Measurements from ENCODE around the gene NLRC5.
"Not testable (repeated sequence)": the region's sequence is repeated elsewhere in the genome, so short reads cannot be mapped to it uniquely, and the experiment has no call there.

Gene NLRC5

DNA sequence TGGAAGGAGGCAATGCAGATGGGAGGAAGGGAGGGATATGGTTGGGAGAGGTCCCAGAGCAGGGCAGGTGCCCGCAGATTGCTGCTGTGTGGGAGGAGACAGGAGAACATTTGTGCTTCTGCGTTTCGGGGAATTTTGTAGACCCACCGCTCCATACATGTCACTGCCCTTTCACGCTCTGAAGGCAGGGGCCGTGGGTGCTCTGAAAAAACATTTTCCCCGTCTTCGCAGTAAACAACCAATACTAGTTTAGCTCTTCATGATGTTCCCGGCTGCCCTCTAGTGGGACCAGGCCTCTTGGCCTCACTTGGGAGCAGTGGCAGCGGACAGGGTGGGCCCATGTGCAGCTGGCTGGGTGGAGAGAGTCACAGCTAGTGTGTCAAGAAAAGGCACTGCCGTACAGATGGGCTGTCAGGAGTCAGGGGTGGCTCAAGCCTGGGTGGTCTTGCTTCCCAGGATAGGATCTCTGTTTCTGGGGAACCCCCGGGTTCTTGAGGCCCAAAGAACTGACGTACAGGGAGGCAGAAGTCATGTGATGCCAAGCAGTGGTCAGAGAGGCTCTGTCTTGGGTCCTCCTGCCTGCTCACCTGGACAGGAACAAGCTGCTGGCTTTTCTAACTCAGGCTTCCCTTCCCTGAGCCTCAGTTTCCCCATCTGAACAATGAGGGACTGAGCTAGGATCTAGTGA is 56.5 kb downstream of the NLRC5 start:
- peak; percentile 62 for DNase-seq

DNA sequence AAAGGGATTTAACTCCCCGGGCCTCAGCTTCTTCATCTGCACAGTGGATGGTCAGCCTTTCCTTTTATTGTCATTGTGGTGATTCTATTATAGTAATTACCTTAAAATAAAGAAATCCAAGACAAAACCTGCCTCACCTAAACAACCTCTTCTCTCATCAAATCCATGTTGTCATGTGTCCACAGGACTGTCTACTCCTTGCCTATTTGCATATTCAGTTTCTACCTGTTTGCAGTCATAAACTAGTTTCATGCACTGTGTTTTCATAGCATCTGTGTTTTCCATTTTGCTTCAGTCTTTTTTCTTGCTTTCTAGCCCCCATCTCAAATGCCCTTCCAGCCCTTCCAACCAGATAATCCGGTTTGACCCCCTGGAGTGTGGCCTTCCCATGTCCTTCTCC is 58.7 kb downstream of the NLRC5 start:
- DNase-seq, result no peak

DNA sequence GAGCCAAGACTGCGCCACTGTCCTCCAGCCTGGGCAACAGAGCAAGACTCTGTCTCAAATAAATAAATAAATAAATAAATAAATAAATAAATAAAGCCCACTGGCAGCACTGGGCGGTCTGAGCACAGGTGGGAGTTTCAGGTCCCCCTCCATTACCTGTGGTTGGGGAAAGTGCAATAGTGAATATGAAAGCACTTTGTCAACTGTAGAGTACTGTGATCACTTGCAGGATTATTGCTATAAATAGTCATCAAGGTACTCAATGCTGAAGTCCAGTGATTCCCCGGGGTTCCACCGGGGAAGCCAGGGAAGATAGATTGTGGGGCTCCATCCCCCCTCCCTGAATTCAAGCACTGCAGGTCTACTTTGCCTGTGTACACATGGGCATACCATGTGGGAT is 60.3 kb downstream of the NLRC5 start:
- no peak for DNase-seq

DNA sequence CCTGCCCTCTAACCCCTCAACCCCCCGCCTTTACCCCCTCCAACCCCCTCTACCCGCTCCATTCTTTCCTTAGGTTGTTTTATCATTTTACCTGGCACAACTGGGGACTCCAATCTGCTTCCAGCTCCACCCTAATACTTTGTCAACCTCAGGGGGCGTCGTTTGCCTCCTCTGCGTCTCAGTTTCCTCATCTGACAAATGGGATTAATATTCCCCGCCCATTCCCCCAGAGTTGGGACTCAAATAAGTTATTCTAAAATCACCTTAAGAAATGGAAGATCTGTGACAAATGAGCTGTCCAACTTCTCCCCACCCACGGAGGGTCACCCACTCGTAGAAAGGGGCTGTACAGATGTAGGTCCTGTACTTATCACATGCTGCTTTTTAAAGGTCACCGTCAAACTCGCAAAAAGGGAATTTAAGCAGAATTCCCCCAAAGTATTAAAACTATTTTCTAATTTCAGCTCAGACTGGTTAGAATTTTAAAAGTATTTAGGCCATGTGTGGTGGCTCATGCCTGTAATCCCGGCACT is 62.4 kb downstream of the NLRC5 start:
- no peak for DNase-seq

DNA sequence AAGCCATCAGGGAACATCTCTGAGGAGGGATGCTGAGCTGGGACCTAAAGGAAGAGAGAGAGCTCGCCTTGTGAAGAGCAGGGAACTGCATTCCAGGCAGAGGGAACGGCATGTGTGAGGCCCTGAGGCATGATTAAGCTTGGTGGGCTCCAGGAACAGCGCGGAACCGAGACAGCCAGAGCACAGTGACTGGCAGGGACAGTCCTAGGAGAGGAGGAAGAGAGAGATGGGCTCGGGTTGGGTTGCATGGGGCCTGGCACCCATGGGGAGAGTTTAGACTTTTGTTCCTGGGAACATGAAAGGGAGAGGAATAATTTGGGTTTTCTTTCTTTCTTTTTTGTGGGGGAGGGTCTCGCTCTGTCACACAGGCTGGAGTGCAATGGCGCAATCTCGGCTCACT is 63.8 kb downstream of the NLRC5 start:
- DNase-seq, result no peak

DNA sequence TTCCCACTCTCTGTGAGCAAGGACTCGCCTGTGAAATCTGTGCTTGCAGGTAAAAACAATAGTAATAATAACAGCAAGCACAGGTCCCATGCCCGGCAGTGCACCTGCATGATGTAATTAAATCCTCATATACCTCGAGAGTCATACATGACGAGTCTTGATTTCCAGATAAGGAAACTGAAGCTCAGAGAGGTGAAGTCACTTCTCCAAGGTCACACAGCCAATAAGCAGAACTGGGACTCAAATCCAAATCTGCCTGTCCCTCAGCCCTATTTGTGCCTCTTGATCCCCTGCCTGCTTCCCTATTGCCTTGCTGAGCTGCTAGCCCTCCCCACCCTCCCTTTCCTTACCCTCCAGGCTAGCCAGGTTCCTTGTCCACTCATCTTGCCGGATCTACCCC is 65.0 kb downstream of the NLRC5 start:
- DNase-seq, result no peak

DNA sequence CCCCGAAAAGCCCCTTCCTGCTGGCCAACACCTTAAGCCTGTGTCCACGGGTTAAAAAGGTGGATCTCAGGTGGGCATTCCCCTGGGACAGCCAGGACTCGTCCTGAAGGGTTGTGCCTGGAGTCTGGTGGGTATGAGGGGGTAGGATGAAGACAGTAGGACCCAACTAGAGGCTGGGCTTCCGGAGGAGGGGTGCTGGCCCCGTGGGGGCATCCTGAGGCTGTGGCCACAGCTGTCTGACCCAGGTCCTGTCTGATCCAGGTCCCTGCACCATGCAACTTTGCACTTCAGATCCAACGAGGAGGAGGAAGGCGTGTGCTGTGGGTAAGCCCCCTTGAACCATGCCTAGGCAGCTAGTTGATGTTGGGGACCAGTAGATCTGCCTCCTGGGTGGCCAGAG is 65.4 kb downstream of the NLRC5 start:
- no peak for DNase-seq

DNA sequence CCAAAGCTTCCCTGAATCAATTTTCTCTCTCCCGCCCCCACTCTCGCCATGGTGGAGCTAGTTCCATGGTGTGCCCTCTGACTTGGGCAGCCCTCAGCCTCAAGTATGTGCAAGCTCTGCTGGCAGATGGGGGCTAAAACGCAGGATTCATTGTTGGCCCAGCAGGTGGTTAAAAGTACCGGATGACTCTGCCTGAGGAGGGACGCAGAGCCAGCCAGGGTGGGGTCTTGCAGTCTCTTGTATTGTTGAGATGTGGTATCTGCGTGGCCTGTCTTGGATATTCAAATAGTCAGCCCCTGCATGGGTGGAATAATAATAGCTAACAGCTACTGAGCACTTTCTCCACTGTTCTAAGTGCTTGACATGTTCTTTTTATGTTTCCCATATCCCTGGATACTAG is 66.3 kb downstream of the NLRC5 start:
- no peak for DNase-seq

DNA sequence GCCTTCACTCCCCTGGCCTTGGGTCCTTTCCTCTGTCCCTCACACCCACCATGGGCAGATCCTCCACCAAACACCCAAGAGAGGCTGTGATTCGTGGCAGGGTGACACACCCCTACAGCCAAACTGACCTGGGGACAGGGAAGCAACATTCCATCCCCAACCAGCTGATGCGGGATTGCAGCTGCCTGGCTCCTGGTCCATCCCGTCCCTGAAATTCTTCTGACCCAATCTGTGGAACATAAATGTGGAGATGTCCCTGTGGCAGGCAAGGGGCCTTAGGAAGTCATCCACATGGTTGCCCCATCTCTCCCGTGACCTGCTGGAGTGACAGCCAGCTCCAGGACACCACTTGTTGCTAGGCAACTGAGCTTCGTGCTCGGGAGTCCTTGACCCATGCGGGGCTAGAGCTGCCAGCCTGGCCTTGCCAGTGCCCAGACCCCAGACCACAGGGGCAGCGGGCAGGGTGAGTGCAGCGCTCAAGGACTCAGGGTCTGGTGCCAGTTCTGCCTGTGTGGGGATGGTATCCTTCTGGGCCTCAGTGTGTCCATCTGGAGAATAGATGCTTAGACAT is 69.0 kb downstream of the NLRC5 start:
- DNase-seq, result no peak

DNA sequence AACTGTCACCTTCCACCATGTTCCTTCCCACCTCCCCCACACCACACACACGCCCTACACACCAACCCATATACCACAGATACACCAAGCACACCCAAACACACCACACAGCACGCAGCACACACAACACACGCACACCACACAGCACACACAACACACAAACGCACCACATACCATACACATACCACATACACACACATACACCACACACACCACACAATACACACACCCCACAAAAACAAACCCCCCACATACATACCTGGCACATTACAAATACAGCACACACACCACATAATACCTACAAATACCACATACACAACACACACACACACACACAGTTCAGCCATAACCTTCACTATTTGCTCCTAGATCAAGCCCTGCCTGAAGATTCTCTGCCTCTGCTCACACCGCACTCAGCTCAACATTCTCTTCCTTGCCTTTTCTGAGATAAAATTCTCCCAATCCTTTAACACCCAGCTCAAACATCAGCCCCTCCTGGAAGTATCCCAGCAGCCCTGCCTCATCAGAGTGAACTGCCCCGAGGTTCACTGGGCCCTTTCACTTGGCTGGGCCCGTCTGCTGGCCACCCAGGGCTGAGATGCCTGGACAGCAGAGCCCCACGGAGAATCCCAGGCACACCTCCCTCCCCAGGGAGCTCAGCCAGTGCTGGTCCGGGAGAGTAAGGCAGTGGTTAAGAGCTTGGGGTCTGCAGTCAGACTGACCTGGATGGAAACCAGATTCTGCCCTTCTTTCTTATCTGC is 71.1 kb downstream of the NLRC5 start:
- DNase-seq, result no peak

DNA sequence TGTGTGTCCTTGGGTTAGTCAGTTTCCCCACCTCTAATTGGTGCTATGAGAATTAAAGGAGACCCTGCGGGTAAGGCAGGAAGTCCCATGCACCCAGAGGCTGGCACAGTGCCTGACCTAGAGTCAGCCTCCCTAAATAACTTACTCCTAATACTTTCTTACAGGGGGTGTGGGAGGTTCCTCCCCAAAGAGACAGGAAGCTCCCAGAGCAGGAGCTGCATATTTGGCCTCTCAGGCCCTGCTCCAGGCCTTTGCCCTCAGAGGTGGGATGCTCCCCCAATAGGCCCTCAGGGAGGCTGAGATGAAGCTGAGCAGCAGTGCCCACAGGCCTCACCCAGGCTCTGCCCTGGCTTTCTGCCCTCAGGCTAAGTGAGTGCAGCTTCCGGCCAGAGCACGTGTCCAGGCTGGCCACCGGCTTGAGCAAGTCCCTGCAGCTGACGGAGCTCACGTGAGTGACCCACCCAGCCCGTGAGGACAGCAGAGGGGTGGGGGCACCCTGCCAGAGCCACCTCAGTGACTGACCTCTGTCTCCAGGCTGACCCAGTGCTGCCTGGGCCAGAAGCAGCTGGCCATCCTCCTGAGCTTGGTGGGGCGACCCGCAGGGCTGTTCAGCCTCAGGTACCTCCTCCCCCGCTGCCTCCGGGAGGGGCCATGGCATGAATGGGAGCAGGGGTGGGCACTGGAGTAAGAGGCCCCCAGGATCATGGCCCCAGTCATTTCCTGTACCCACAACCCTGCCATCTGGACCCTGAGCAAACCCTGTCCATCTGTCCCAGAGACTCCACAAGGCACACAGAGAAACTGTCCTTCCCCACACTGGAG is 71.9 kb downstream of the NLRC5 start:
- DNase-seq, result no peak

DNA sequence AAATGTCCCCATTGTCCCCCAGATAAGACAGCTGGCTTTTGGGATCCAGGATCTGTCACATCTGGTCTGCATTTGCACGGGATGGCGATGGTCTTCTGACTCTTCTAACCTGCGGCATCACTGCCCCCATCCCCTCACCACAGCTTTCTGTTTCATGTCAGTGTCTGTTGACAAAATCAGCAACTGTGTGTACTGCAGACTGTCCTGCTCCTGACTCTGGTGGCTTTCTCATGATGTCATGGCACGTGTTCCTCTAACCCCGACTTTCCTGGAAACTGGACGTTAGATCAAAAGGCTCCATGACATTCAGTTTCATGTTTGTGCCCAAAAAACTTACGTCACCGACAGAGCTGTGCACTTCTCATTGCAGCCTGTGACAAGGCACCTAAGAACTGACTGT is 73.0 kb downstream of the NLRC5 start:
- no peak for DNase-seq

DNA sequence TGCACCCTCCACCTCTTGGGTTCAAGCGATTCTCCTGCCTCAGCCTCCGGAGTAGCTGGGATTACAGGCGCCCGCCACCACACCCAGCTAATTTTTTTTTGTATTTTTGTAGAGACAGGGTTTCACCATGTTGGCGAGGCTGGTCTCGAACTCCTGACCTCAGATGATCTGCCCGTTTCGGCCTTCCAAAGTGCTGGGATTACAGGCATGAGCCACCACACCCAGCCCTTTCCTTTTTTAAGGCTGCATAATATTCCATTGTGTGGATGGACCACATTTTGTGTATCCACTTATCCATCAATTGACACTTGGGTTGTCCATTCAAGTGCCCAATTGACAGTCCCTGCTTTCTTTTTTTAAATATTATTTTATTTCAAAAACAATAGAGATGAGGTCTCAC is 73.8 kb downstream of the NLRC5 start:
- not testable (repeated sequence) for DNase-seq

DNA sequence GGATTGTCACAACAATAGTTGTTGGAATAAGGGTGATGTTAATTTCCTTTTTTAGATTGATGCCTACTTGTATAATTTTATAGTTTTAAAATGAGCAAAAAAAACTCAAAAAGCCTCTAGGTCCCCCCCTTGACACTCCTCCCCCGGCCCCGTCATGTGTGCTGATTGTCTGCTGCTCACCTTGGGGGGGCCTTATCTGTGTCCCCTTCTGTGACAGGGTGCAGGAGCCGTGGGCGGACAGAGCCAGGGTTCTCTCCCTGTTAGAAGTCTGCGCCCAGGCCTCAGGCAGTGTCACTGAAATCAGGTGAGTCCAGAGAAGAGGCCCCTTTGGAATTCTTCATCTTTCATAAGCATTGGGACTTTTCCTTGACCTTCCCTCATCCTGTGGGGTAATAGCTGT is 75.6 kb downstream of the NLRC5 start:
- DNase-seq, result no peak

DNA sequence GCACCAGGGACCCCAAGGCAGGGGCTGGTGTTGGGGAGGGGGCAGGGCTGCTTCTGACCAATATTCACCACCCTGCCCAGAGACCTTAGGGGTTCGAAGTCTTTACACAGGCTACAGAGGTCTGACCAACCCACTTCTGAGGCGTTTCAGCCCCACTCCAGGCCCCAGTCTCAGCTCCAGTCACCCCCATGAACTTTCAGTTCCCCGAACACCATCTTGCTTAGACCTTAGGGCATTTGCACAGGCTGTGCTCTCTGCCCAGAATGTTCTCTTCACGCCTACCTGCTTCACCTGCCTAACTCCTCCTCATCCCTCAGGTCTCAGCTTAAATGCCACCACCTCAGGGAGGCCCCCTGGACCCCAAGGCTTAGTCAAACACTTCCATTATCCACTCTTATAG is 77.3 kb downstream of the NLRC5 start:
- no peak for DNase-seq

DNA sequence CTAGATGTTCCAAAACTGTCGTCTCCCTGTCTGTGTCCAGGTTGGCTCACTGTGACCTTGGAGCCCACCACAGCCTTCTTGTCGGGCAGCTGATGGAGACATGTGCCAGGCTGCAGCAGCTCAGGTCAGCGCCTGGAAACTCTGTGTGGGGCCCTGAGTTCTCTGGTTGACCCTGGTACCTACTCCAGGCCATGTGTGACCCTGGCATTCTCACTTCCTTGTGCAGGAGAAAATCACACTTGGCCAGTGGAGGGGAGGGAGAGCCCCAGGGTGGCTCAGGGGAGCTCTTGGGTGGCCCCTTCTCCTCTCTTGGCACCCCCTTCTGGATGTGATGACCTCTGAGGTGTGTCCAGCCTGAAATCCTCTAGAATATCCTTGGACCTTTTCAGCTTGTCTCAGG is 78.0 kb downstream of the NLRC5 start:
- DNase-seq, result no peak

DNA sequence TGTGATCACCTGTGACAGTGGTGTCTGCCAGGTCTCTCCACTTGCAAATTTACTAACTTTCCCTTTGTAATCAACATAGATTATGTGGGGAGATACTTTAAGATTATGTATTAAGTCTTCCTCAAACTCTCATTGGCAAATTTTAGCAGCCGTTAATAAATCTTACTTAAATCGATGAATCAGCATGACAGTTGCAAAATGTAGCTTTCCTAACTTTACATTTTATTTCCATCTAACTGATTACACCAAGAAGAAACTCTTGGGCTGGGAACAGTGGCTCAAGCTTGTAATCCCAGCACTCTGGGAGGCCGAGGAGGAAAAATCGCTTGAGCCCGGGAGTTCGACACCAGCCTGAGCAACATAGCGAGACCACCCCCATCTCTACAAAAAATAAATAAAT is 79.7 kb downstream of the NLRC5 start:
- no peak for DNase-seq

DNA sequence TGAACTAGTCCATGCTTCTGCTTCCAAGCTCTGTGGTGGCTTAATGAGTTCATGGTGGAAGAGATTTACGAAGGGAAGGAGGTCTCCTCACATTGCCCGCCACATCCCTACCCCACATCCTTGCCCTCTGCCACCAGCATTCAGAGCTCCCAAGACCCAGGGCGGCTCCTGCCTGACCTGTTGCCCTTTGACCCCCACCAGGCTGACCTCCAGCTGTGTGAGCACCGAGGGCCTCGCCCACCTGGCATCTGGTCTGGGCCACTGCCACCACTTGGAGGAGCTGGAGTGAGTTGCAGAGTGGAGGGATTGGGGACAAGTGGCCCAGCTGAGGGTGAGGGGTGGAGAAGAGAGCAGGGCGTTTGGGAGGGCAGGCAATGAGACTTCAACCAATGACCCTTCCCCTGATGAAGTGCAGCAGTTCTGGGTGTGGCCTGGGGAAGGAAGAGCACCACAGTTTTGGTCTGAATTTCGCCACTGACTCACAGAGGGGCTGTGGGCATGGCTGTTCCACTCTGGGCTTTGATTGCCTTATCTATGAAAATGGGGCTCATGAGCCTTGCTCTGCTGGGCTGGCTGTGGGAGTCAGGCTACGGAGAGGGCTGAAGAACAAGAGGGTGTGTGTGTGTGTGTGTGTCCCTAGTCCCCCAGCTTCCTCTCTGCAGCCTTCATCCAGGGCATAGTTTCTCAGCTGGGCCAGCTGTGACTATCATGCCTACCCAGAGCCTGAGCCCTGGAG is 80.4 kb downstream of the NLRC5 start:
- no peak for DNase-seq

DNA sequence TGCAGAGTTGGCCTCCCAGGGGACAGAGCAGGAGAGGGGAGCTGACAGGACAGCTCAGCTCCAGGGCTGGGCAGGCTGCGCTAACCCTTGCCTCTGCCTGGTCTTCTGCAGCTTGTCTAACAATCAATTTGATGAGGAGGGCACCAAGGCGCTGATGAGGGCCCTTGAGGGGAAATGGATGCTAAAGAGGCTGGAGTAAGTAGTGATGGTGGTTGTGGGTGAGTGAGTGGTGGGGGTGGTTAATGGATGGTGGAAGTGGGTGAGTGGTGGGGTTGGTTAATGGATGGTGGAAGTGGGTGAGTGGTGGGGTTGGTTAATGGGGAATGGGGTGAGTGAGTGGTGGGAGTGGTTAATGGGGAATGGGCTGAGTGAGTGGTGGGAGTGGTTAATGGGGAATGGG is 81.1 kb downstream of the NLRC5 start:
- no peak for DNase-seq

DNA sequence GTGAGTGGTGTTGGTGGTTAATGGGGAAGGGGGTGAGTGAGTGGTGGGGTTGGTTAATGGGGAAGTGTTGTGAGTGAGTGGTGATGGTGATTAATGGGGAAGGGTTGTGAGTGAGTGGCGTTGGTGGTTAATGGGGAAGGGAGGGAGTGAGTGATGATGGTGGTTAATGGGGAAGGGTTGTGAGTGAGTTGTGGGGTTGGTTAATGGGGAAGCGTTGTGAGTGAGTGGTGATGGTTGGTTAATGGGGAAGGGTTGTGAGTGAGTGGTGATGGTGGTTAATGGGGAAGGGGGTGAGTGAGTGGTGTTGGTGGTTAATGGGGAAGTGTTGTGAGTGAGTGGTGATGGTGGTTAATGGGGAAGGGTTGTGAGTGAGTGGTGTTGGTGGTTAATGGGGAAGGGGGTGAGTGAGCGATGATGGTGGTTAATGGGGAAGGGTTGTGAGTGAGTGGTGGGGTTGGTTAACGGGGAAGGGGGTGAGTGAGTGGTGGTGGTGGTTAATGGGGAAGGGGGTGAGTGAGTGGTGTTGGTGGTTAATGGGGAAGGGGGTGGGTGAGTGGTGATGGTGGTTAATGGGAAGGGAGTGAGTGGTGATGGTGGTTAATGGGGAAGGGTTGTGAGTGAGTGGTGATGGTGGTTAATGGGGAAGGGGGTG is 81.8 kb downstream of the NLRC5 start:
- not testable (repeated sequence) for DNase-seq

DNA sequence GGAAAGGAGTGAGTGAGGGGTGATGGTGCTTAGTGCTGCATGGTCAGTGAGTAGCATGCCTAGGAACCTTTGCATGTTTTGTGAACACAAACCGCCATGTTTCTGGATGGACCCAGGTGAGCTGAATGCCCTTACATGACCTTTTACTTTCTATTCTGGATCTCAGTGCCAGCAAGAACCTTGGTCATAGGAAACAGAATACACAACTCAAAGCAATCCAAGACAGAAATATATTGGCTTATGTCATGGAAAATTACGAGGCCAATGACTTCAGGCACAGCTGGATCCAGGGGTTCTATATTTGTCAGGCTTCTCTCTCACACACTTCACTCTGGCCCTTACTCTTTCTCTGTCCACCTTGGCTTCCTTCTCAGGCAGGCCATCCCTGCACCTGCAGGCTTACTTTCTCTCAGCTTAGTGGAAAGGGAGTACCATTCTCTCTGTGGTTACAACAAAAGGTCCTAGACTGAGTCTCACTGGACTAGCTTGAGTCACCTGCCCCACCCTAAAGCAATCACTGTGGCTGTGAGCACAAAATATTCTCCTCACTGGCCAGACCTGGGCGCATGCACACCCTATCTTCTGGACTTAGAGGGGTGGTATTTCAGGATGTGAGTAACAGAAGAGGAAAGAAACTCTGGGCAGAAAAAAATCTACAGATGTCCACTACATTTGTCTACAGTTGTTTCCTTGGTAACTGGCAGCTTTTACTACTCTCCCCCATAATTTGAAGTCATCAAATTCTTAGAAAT is 82.7 kb downstream of the NLRC5 start:
- DNase-seq, result no peak

Measured in right kidney (tissue), 1 donor.